Measurements from ENCODE around the gene STEAP2.

The STEAP2 gene

DNA sequence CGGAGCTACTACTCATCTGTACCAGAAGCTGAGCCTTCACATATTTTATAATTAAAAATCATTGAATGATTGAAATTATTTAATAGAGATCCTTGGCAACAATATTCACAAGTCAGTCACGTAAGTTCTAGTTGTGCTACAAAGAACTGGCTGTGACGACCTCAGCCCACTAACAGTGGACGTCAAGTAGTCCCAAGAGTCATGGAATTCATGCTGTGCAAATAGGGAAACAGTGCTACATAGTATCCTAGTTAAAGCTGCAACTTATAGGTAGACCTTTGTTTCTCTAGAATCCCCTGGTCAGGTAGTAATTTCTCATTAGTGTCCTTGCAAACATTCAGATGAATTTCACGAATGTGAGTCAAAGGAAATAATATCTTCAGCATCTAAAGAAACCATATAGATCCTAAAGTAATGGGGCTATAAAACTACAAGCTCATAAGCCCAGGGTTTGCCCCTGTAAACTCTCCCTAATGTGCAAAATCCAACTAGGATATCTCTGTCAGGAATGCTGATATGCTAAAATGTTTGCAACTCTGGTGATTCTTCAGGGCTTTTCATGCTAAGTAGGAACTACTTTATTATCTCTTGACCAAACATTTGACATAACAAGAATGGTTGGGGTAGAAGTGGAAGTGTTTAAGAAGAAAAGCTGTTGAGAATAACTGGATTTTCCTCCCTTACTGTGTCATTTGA, 64.6 kb downstream of the STEAP2 start:
- no peak for DNase-seq

All from NCI-H748 treated with DMSO at 0.1 percent for 48 hours (cell line).